ENCODE data around the gene F13A1.

- TF ChIP-seq, protein P1, sequence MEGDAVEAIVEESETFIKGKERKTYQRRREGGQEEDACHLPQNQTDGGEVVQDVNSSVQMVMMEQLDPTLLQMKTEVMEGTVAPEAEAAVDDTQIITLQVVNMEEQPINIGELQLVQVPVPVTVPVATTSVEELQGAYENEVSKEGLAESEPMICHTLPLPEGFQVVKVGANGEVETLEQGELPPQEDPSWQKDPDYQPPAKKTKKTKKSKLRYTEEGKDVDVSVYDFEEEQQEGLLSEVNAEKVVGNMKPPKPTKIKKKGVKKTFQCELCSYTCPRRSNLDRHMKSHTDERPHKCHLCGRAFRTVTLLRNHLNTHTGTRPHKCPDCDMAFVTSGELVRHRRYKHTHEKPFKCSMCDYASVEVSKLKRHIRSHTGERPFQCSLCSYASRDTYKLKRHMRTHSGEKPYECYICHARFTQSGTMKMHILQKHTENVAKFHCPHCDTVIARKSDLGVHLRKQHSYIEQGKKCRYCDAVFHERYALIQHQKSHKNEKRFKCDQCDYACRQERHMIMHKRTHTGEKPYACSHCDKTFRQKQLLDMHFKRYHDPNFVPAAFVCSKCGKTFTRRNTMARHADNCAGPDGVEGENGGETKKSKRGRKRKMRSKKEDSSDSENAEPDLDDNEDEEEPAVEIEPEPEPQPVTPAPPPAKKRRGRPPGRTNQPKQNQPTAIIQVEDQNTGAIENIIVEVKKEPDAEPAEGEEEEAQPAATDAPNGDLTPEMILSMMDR (IDR thresholded peaks at IDR 0.05): no peak
- TF ChIP-seq POLR2A (IDR thresholded peaks at IDR 0.05): no peak
Measured at GRCh38 chr6:6256259-6256658, 64.2 kb downstream of the F13A1 start.
